ENCODE data around the gene QRFP. TPM values are rescaled to one million over a fixed set of nuclear protein-coding genes. Genes with fewer than 3 reads are reported as not detected.

The QRFP gene
- total RNA-seq, 4 donors from 2014 or later = 0.18 TPM; not detected in 3

DNA sequence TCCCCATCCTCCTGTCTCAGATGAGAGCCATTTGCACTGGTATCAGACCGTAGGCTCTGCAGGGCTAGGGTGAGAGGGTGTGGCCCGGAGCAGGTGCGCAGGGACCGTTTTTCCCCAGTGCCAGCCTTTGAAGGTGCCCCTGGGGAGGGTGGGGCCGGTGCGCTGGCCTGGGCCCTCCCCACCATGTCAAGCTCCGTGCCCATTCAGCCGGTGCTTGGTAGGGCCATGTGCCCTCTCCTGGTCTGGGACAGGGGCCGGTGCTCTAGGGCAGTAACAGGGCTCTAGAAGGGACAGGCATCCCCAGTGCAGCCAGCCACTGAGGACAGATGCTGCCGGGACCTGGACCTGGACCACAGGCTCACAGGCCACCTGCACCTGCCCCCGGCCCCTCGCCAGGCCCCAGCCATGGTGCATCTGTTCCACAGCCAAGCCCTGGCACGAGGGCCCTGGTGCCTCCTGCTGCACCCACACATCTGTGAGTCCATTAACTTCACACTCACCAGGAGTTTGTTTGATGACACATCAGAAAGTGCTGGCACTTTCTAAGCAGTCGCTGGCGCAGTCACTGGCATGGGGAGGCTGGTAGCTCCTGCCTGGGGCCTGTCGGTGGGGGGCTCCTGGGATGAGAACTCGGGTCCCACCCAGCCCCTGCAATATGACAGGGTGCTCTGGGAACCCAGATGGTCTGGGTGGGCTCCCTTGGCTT lies 5.0 kb upstream of the QRFP start:
- H3K27me3 ChIP-seq = peaks cover 0 to 94% (median 0%) of the 10 kb centered on the region in 4 donors
- WGBS, 2 donors = 43% methylated on average over 1 of the region's 17 CpGs; no CpG with 5 or more reads in 1 of the 2 donors
- intact Hi-C loops (cut with DNase I) = no loop called here
- H3K27ac ChIP-seq = no peak overlapping the region
- no peak overlapping the region for H3K4me3 ChIP-seq
- H3K9me3 ChIP-seq = no peaks in the 10 kb centered on the region
- peaks cover 4 to 12% (median 5%) of the 10 kb centered on the region in 3 donors for H3K4me1 ChIP-seq
- TF ChIP-seq, protein P1, sequence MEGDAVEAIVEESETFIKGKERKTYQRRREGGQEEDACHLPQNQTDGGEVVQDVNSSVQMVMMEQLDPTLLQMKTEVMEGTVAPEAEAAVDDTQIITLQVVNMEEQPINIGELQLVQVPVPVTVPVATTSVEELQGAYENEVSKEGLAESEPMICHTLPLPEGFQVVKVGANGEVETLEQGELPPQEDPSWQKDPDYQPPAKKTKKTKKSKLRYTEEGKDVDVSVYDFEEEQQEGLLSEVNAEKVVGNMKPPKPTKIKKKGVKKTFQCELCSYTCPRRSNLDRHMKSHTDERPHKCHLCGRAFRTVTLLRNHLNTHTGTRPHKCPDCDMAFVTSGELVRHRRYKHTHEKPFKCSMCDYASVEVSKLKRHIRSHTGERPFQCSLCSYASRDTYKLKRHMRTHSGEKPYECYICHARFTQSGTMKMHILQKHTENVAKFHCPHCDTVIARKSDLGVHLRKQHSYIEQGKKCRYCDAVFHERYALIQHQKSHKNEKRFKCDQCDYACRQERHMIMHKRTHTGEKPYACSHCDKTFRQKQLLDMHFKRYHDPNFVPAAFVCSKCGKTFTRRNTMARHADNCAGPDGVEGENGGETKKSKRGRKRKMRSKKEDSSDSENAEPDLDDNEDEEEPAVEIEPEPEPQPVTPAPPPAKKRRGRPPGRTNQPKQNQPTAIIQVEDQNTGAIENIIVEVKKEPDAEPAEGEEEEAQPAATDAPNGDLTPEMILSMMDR (IDR thresholded peaks at IDR 0.05) = no peak
- TF ChIP-seq POLR2A (IDR thresholded peaks at IDR 0.05) = no peak
- no peaks in the 10 kb centered on the region for H3K36me3 ChIP-seq
- no peak for DNase-seq

DNA sequence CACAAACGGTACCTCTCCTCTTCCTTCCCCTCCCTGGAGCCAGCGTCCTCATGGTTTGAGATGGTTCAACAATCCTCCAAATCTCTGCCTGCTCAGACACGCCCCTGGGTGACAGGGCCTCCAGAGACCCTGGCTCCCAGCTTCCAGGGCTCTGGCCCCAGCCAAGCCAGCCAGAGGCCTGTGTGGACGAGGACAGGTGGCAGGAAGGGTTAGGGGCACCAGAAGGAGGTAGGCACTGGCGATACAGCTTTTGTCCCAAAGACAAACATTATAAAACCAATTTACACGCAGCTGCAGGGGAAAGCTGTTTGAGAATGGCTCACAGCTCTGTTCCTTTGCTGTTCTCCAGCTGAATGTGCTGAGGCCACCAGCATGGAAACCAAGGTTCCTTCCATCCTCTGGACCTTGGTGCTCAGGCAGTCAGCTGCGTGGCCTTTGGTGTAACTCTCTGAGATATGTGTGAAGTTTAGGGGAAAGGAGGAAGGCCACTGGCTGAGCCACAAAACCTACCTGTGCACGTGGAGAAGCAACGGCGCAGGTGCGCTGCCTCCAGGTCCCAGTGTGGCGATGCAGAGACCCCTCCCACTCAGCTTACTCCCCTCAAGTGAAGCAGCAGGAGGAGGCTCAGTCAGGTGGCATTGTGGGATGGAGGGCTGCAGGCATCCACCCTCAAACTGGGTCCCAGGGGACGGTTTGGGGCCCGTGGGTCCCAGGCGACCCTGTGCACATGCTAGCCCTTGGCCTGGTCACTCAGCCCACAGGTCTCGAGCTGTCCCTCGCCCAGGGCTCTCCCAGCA lies 4.3 kb upstream of the QRFP start:
- H3K9me3 ChIP-seq = no peaks in the 10 kb centered on the region
- no peak overlapping the region for H3K27ac ChIP-seq
- TF ChIP-seq POLR2A (IDR thresholded peaks at IDR 0.05) = no peak
- TF ChIP-seq, protein P1 (IDR thresholded peaks at IDR 0.05) = no peak
- H3K4me3 ChIP-seq = no peak overlapping the region
- H3K36me3 ChIP-seq = no peaks in the 10 kb centered on the region
- peaks cover 4 to 12% (median 5%) of the 10 kb centered on the region in 3 donors for H3K4me1 ChIP-seq
- WGBS, 2 donors = 69 to 71% methylated on average over 8 of the region's 17 CpGs
- intact Hi-C loops (cut with DNase I) = no loop called here
- peaks cover 0 to 96% (median 0%) of the 10 kb centered on the region in 4 donors for H3K27me3 ChIP-seq
- DNase-seq = no peak

DNA sequence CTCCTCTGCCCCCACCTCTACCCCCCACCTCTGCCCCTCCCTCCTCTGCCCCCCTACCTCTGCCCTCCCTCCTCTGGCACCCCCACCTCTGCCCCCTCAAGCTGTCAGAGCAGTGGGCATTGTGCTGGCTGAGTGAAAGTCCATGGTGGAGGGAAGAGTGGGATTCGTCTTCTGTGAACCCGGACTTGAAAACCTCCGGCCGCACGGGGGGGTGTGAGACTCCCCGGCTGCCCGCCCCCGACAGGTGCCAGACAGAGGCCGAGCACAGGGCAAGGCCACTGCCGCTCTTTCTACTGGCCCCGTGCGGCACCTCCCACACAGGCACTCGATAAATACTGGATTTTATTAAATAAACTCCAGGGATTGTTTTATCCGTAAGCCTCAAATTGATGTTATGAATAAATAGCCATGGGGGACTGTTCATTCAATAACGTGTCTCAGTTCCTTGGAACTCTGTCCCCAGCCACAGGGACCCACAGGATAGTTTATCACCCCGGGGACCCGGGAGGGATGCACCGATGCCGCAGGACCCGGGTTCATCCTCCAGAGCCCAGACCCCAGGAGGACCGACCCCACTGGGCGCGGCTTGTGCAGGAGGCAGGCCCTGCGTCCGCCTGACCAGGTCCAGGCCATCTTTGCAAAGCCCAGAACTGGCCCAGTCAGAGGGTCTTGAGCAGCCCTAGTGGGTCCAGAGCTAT lies 2.6 kb upstream of the QRFP start:
- Histone ChIP-seq H3K27me3 (peaks cover 0 to 80% (median 0%) of the 10 kb centered on the region in 4 donors), H3K4me3 (no peak overlapping the region), H3K4me1 (peaks cover 12 to 28% (median 16%) of the 10 kb centered on the region in 3 donors), H3K9me3 (no peaks in the 10 kb centered on the region), H3K27ac (no peak overlapping the region), H3K36me3 (no peaks in the 10 kb centered on the region)
- WGBS, 2 donors = 31% methylated on average over 6 of the region's 25 CpGs; no CpG with 5 or more reads in 1 of the 2 donors
- no peak for DNase-seq
- intact Hi-C loops (cut with DNase I) = no loop called here
- TF ChIP-seq, protein P1 (IDR thresholded peaks at IDR 0.05) = no peak
- no peak for TF ChIP-seq POLR2A (IDR thresholded peaks at IDR 0.05)

DNA sequence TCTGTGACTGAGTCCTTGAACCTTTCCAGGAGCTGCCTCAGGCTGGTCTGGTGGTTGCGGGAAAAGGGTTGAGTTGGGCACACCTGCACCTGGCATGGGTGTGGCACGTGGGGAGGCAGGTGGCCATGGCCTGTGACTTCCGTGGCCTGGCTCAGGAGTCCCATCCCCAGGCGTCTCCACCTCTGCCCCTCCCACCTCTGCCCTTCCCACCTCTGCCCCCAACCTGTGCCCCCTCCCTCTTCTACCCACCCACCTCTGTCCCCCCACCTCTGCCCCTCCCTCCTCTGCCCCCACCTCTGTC lies 1.9 kb upstream of the QRFP start:
- Histone ChIP-seq H3K9me3 (no peaks in the 10 kb centered on the region), H3K27ac (no peak overlapping the region), H3K36me3 (no peaks in the 10 kb centered on the region), H3K4me3 (no peak overlapping the region), H3K27me3 (peaks cover 0 to 73% (median 0%) of the 10 kb centered on the region in 4 donors), H3K4me1 (peaks cover 19 to 35% (median 22%) of the 10 kb centered on the region in 3 donors)
- 24 to 40% methylated on average over 3 of the region's 4 CpGs for WGBS, 2 donors
- TF ChIP-seq POLR2A (IDR thresholded peaks at IDR 0.05) = no peak
- TF ChIP-seq, protein P1 (IDR thresholded peaks at IDR 0.05) = no peak
- DNase-seq = no peak
- intact Hi-C loops (cut with DNase I) = no loop called here
